CD8-positive, alpha-beta memory T cell (primary cell): ENCODE results near the gene CLOCK. TPM values are rescaled to one million over a fixed set of nuclear protein-coding genes. Genes with fewer than 3 reads are reported as not detected.

Experiments used
- CTCF ChIA-PET: fragments of 350-600 bp; sonication (Branson Sonifier 250); formaldehyde crosslinking; loops from one replicate; lab custom pipeline; 2021; ENCODE audit warnings: antibody characterized with exemption; lab: Charles Lee
- POLR2A ChIA-PET: fragments of 350-600 bp; sonication (Branson Sonifier 250); formaldehyde crosslinking; loops from one replicate; lab custom pipeline; 2021; ENCODE audit warnings: antibody characterized with exemption; lab: Charles Lee
- DNase-seq, 5 donors: peaks; one replicate each; pipeline versions ENCODE4 v3.0.0 to v3.0.0-alpha.2; 2020 to 2022; ENCODE audit warnings: mixed read lengths in 1 of 5
- H3K27ac ChIP-seq: one replicate; pipeline ENCODE4 v1.7.0; 2013; ENCODE audit warnings: low read depth, mild to moderate bottlenecking, low read length, moderate library complexity
- H3K27me3 ChIP-seq: 2 replicates; pipeline ENCODE4 v1.7.0; 2013; ENCODE audit warnings: low read length, mild to moderate bottlenecking; ENCODE audit not compliant: insufficient read depth, poor library complexity, severe bottlenecking
- H3K36me3 ChIP-seq: 2 replicates; pipeline ENCODE4 v1.7.0; 2013; ENCODE audit warnings: mild to moderate bottlenecking, low read length, moderate library complexity; ENCODE audit not compliant: insufficient read depth
- H3K4me1 ChIP-seq: 2 replicates; pipeline ENCODE4 v1.7.0; 2013; ENCODE audit warnings: mild to moderate bottlenecking, low read length, moderate library complexity; ENCODE audit not compliant: insufficient read depth
- H3K4me3 ChIP-seq: 2 replicates; pipeline ENCODE4 v1.7.0; 2013; ENCODE audit warnings: mild to moderate bottlenecking, low read length
- H3K9me3 ChIP-seq: 2 replicates; pipeline ENCODE4 v1.7.0; 2013; ENCODE audit warnings: mild to moderate bottlenecking, low read length
- H3K27ac Mint-ChIP-seq, 8 donors: one replicate each; pipeline ENCODE4 v1.8.0; 2020 to 2021; ENCODE audit warnings: mixed read lengths in 8 of 8, mild to moderate bottlenecking in 6 of 8, inconsistent platforms in 3 of 8, moderate library complexity in 3 of 8
- H3K27me3 Mint-ChIP-seq, 2 donors: one replicate each; pipeline ENCODE4 v1.8.0; 2020 to 2021; ENCODE audit warnings: mixed read lengths in 2 of 2, mild to moderate bottlenecking in 1 of 2, moderate library complexity in 1 of 2
- H3K36me3 Mint-ChIP-seq, 3 donors: one replicate each; pipeline ENCODE4 v1.8.0; 2020 to 2021; ENCODE audit warnings: mixed read lengths in 3 of 3, inconsistent platforms in 1 of 3, mild to moderate bottlenecking in 1 of 3
- H3K4me1 Mint-ChIP-seq, 3 donors: one replicate each; pipeline ENCODE4 v1.8.0; 2020 to 2021; ENCODE audit warnings: mixed read lengths in 3 of 3, inconsistent platforms in 1 of 3, mild to moderate bottlenecking in 1 of 3
- H3K4me3 Mint-ChIP-seq, 7 donors: one replicate each; pipeline ENCODE4 v1.8.0; 2020 to 2021; ENCODE audit warnings: mixed read lengths in 7 of 7, mild to moderate bottlenecking in 6 of 7, moderate library complexity in 4 of 7, inconsistent platforms in 2 of 7
- H3K9me3 Mint-ChIP-seq, 5 donors: one replicate each; pipeline ENCODE4 v1.8.0; 2020 to 2022; ENCODE audit warnings: mixed read lengths in 5 of 5, mild to moderate bottlenecking in 3 of 5, moderate library complexity in 2 of 5, inconsistent platforms in 1 of 5
- polyA plus RNA-seq: library from polyadenylated mRNA; unstranded; fragments of 300-500 nt; fragmentation: Illumina TruSeq; gene quantifications from one replicate; pipeline ENCODE4 v1.2.3, GENCODE V29; 2021
- total RNA-seq, 2 experiments: library from RNA; stranded (reverse); gene quantifications; one replicate each; pipeline ENCODE4 v1.2.3, GENCODE V29; 2021

The CLOCK gene
- total and polyA plus RNA-seq, 3 experiments from 2014 or later, result 4.5 to 16.4 (median 13.3) TPM

- POLR2A ChIA-PET, result no interaction called here
Observed at GRCh38 chr4:55500072-55500471, 46.6 kb downstream of the CLOCK start.

DNA sequence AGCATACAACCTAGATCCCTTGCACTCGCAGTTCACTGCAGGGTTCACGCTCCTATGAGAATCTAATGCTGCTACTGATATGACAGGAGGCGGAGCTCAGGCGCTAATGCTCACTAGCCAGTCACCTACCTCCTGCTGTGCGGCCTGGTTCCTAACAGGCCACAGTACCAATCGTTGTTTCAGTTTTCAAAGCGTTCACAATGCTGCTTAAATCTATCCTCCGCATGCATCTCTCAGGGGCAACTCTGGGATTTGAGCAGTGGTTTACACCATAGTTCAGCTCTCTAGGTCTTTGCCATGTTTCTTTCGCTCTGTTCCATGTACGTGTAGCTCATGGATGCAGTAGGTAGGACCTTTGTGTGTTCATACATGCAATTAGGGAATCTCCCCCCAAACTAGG lies 47.2 kb downstream of the CLOCK start:
- CTCF ChIA-PET, result no interaction called here
- Mint-ChIP-seq H3K27me3 (peaks cover 0 to 1% of the 10 kb centered on the region in 2 donors), H3K27ac (no peak overlapping the region), H3K36me3 (peaks cover 17 to 26% (median 23%) of the 10 kb centered on the region in 3 donors), H3K4me3 (no peak overlapping the region), H3K9me3 (no peaks in the 10 kb centered on the region), H3K4me1 (peaks cover 6 to 13% (median 10%) of the 10 kb centered on the region in 3 donors)
- Histone ChIP-seq H3K36me3 (no peaks in the 10 kb centered on the region), H3K27me3 (no peaks in the 10 kb centered on the region), H3K4me1 (no peaks in the 10 kb centered on the region), H3K4me3 (no peak overlapping the region), H3K27ac (no peak overlapping the region), H3K9me3 (no peaks in the 10 kb centered on the region)
- POLR2A ChIA-PET, result no interaction called here
- DNase-seq, result no peak

More at GRCh38 chr4:55500072-55500471, 46.6 kb downstream of the CLOCK start:
- no peak overlapping the region for H3K27ac ChIP-seq
- DNase-seq, result no peak
- Mint-ChIP-seq H3K36me3 (peaks cover 16 to 23% (median 21%) of the 10 kb centered on the region in 3 donors), H3K4me3 (no peak overlapping the region), H3K27ac (peak overlapping the region in 1 of 8 donors; percentile 5), H3K9me3 (no peaks in the 10 kb centered on the region), H3K4me1 (peaks cover 5 to 12% (median 10%) of the 10 kb centered on the region in 3 donors), H3K27me3 (peaks cover 0 to 1% of the 10 kb centered on the region in 2 donors)
- no peak overlapping the region for H3K4me3 ChIP-seq
- no peaks in the 10 kb centered on the region for H3K36me3 ChIP-seq
- H3K27me3 ChIP-seq, result no peaks in the 10 kb centered on the region
- H3K9me3 ChIP-seq, result no peaks in the 10 kb centered on the region
- CTCF ChIA-PET, result no interaction called here
- no peaks in the 10 kb centered on the region for H3K4me1 ChIP-seq

DNA sequence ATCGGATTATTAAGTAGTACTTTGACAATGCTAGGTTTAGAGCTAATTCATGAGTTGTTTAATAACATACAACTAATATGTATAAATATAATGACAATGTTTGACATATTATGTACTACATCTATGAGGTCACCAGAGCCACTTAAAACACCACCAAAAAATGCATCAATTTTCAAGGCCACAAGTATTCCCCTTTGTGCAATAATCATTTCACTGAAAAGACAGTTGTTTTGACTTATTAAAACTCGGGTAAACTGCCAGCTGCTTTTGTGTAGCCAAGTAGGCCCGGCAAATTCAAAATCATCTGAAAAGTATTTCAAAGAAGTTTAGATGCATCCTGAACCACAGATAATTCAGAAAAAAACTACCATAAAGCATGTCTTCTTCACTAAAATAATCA lies 48.7 kb downstream of the CLOCK start:
- CTCF ChIA-PET, result no interaction called here
- Mint-ChIP-seq H3K4me3 (no peak overlapping the region), H3K9me3 (no peaks in the 10 kb centered on the region), H3K27me3 (peaks cover 0 to 1% of the 10 kb centered on the region in 2 donors), H3K27ac (no peak overlapping the region), H3K4me1 (peaks cover 7 to 19% (median 14%) of the 10 kb centered on the region in 3 donors), H3K36me3 (peaks cover 13 to 23% (median 23%) of the 10 kb centered on the region in 3 donors)
- no peak overlapping the region for H3K4me3 ChIP-seq
- H3K27ac ChIP-seq, result no peak overlapping the region
- H3K36me3 ChIP-seq, result no peaks in the 10 kb centered on the region
- H3K27me3 ChIP-seq, result no peaks in the 10 kb centered on the region
- POLR2A ChIA-PET, result no interaction called here
- H3K4me1 ChIP-seq, result no peaks in the 10 kb centered on the region
- no peak for DNase-seq
- H3K9me3 ChIP-seq, result no peaks in the 10 kb centered on the region

GRCh38 chr4:55491486-55491885 lies 55.2 kb downstream of the CLOCK start:
- Histone ChIP-seq H3K36me3 (no peaks in the 10 kb centered on the region), H3K27ac (no peak overlapping the region), H3K27me3 (no peaks in the 10 kb centered on the region), H3K4me1 (no peaks in the 10 kb centered on the region), H3K4me3 (no peak overlapping the region), H3K9me3 (no peaks in the 10 kb centered on the region)
- Mint-ChIP-seq H3K9me3 (no peaks in the 10 kb centered on the region), H3K4me3 (no peak overlapping the region), H3K36me3 (peaks cover 7 to 12% (median 8%) of the 10 kb centered on the region in 3 donors), H3K27me3 (no peaks in the 10 kb centered on the region), H3K4me1 (peaks cover 18 to 27% (median 19%) of the 10 kb centered on the region in 3 donors), H3K27ac (no peak overlapping the region)
- DNase-seq, result no peak
- POLR2A ChIA-PET, result interaction anchor here (0.6 kb wide), 1 partner anchor 71 kb away, joined by 6 read pairs; no protein-coding TSS in a partner anchor
- CTCF ChIA-PET, result no interaction called here

GRCh38 chr4:55488716-55489115 lies 58.0 kb downstream of the CLOCK start:
- CTCF ChIA-PET, result no interaction called here
- Mint-ChIP-seq H3K36me3 (peaks cover 4 to 9% (median 7%) of the 10 kb centered on the region in 3 donors), H3K9me3 (no peaks in the 10 kb centered on the region), H3K27ac (no peak overlapping the region), H3K4me1 (peaks cover 11 to 15% (median 14%) of the 10 kb centered on the region in 3 donors), H3K27me3 (no peaks in the 10 kb centered on the region), H3K4me3 (no peak overlapping the region)
- Histone ChIP-seq H3K4me3 (no peak overlapping the region), H3K27me3 (no peaks in the 10 kb centered on the region), H3K9me3 (no peaks in the 10 kb centered on the region), H3K36me3 (no peaks in the 10 kb centered on the region), H3K27ac (no peak overlapping the region), H3K4me1 (no peaks in the 10 kb centered on the region)
- POLR2A ChIA-PET, result no interaction called here
- DNase-seq, result no peak

DNA sequence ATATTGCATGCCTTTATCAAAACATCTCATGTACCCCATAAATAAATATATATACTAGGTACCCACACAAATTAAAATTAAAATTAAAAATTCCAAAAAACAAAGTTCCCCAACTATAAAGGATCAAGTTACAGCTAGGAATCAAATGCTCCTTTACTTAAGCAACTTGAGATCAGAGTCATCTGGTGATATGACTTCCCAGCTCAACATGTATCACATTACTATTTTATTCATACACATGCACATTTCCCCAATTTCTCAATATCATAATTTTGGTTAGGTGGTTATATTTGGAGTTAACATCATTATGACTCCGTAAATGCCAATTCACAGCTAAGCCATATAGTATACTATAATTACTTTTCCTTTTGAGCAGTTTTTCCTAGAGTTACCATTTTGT lies 60.9 kb downstream of the CLOCK start:
- H3K4me3 ChIP-seq, result no peak overlapping the region
- Mint-ChIP-seq H3K4me3 (no peak overlapping the region), H3K9me3 (no peaks in the 10 kb centered on the region), H3K36me3 (peaks cover 0 to 21% (median 6%) of the 10 kb centered on the region in 3 donors), H3K27me3 (no peaks in the 10 kb centered on the region), H3K4me1 (peaks cover 0 to 2% (median 2%) of the 10 kb centered on the region in 3 donors), H3K27ac (no peak overlapping the region)
- DNase-seq, result no peak
- no peaks in the 10 kb centered on the region for H3K4me1 ChIP-seq
- ChIA-PET CTCF (no interaction called here), POLR2A (no interaction called here)
- H3K36me3 ChIP-seq, result no peaks in the 10 kb centered on the region
- H3K27me3 ChIP-seq, result no peaks in the 10 kb centered on the region
- no peak overlapping the region for H3K27ac ChIP-seq
- no peaks in the 10 kb centered on the region for H3K9me3 ChIP-seq

DNA sequence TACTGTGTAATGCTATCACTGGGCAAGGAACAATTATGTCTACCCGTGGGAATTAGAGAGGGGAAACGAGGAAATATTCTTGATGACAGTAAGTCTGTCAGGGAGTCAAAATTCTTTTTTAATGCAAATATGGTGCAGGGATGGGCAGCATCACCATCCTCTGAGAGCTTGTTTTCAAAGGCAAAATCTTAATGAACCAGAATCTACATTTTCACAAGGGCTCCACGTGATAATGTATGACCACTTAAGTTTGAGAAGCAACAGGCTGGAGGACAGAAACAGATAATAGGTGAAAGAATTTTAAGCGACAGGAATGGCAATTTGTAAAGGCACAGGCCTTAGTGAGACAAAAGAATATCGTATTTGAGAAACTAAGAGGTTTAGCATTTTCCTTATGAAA lies 63.4 kb downstream of the CLOCK start:
- no peaks in the 10 kb centered on the region for H3K4me1 ChIP-seq
- H3K27me3 Mint-ChIP-seq, result no peaks in the 10 kb centered on the region
- H3K36me3 ChIP-seq, result peaks cover 7% of the 10 kb centered on the region
- no peak overlapping the region for H3K4me3 ChIP-seq
- CTCF ChIA-PET, result no interaction called here
- H3K27ac ChIP-seq, result no peak overlapping the region
- H3K9me3 ChIP-seq, result no peaks in the 10 kb centered on the region
- H3K27ac Mint-ChIP-seq, result no peak overlapping the region
- DNase-seq, result no peak
- H3K4me1 Mint-ChIP-seq, result no peaks in the 10 kb centered on the region
- H3K4me3 Mint-ChIP-seq, result no peak overlapping the region
- H3K27me3 ChIP-seq, result no peaks in the 10 kb centered on the region
- POLR2A ChIA-PET, result no interaction called here
- H3K36me3 Mint-ChIP-seq, result peaks cover 0 to 26% (median 9%) of the 10 kb centered on the region in 3 donors
- no peaks in the 10 kb centered on the region for H3K9me3 Mint-ChIP-seq

GRCh38 chr4:55475394-55476243 lies 71.1 kb downstream of the CLOCK start:
- no peaks in the 10 kb centered on the region for H3K4me1 Mint-ChIP-seq
- CTCF ChIA-PET, result no interaction called here
- no peaks in the 10 kb centered on the region for H3K27me3 Mint-ChIP-seq
- Histone ChIP-seq H3K9me3 (no peaks in the 10 kb centered on the region), H3K36me3 (peaks cover 14% of the 10 kb centered on the region), H3K27ac (no peak overlapping the region), H3K4me1 (no peaks in the 10 kb centered on the region), H3K4me3 (no peak overlapping the region), H3K27me3 (no peaks in the 10 kb centered on the region)
- POLR2A ChIA-PET, result no interaction called here
- H3K9me3 Mint-ChIP-seq, result no peaks in the 10 kb centered on the region
- no peak overlapping the region for H3K4me3 Mint-ChIP-seq
- H3K27ac Mint-ChIP-seq, result no peak overlapping the region
- H3K36me3 Mint-ChIP-seq, result peaks cover 12 to 39% (median 26%) of the 10 kb centered on the region in 3 donors
- DNase-seq, result no peak
